Measurements from ENCODE around the gene AFDN. TPM values are rescaled to one million over a fixed set of nuclear protein-coding genes. Genes with fewer than 3 reads are reported as not detected.

The AFDN gene
- total RNA-seq, 3 donors from 2014 or later (not counting 1 experiment from before 2014, with no cell fraction given), result 6.3 to 9.3 (median 7.9) TPM

GRCh38 chr6:167797011-167797471 is 29.7 kb upstream of the AFDN start:
- DNase-seq (no peak), ATAC-seq (no peak)
- no peaks in the 10 kb centered on the region for H3K9me3 ChIP-seq (ENCODE audit: control insufficient read depth, insufficient read depth, low read length)
- H3K4me1 ChIP-seq (ENCODE audit: control insufficient read depth, insufficient read depth, low read length), result peaks cover 5% of the 10 kb centered on the region
- Mint-ChIP-seq H3K4me1 (no peaks in the 10 kb centered on the region), H3K9me3 (no peaks in the 10 kb centered on the region), H3K4me3 (peak overlapping the region; percentile 36), H3K36me3 (no peaks in the 10 kb centered on the region), H3K27me3 (ENCODE audit: low read depth in 2 of 2) (peaks cover 25 to 66% of the 10 kb centered on the region in 2 donors), H3K27ac (no peak overlapping the region)
- intact Hi-C loops (cut with micrococcal nuclease), result no loop called here
- H3K27me3 ChIP-seq (ENCODE audit: control insufficient read depth, insufficient read depth, low read length), result peaks cover 17% of the 10 kb centered on the region
- H3K27ac ChIP-seq (ENCODE audit: low read length), result no peak overlapping the region
- WGBS (ENCODE audit: insufficient coverage), result 58% methylated on average over 31 of the region's 31 CpGs
- no peak for TF ChIP-seq CTCF (IDR thresholded peaks at IDR 0.05)
- no peaks in the 10 kb centered on the region for H3K36me3 ChIP-seq (ENCODE audit: control insufficient read depth, insufficient read depth, low read length)
- H3K4me3 ChIP-seq (ENCODE audit: low read length), result no peak overlapping the region

- peaks cover 17% of the 10 kb centered on the region for H3K27me3 ChIP-seq (ENCODE audit: control insufficient read depth, insufficient read depth, low read length)
- peaks cover 5% of the 10 kb centered on the region for H3K4me1 ChIP-seq (ENCODE audit: control insufficient read depth, insufficient read depth, low read length)
- WGBS (ENCODE audit: insufficient coverage), result 64% methylated on average over 16 of the region's 20 CpGs
- H3K9me3 Mint-ChIP-seq, result no peaks in the 10 kb centered on the region
- no peak overlapping the region for H3K4me3 Mint-ChIP-seq
- no peak overlapping the region for H3K27ac Mint-ChIP-seq
- no peaks in the 10 kb centered on the region for H3K36me3 ChIP-seq (ENCODE audit: control insufficient read depth, insufficient read depth, low read length)
- H3K36me3 Mint-ChIP-seq, result no peaks in the 10 kb centered on the region
- ATAC-seq (no peak), DNase-seq (no peak)
- no peaks in the 10 kb centered on the region for H3K4me1 Mint-ChIP-seq
- intact Hi-C loops (cut with micrococcal nuclease), result no loop called here
- peaks cover 25 to 66% of the 10 kb centered on the region in 2 donors for H3K27me3 Mint-ChIP-seq (ENCODE audit: low read depth in 2 of 2)
- no peak overlapping the region for H3K4me3 ChIP-seq (ENCODE audit: low read length)
- no peak for TF ChIP-seq CTCF (IDR thresholded peaks at IDR 0.05)
- H3K27ac ChIP-seq (ENCODE audit: low read length), result no peak overlapping the region
- no peaks in the 10 kb centered on the region for H3K9me3 ChIP-seq (ENCODE audit: control insufficient read depth, insufficient read depth, low read length)
These were observed 29.0 kb upstream of the AFDN start for GRCh38 chr6:167797476-167798265.

- ATAC-seq (no peak), DNase-seq (no peak)
- Histone ChIP-seq H3K4me1 (ENCODE audit: control insufficient read depth, insufficient read depth, low read length) (peaks cover 5% of the 10 kb centered on the region), H3K36me3 (ENCODE audit: control insufficient read depth, insufficient read depth, low read length) (no peaks in the 10 kb centered on the region), H3K9me3 (ENCODE audit: control insufficient read depth, insufficient read depth, low read length) (no peaks in the 10 kb centered on the region), H3K27me3 (ENCODE audit: control insufficient read depth, insufficient read depth, low read length) (peaks cover 17% of the 10 kb centered on the region), H3K4me3 (ENCODE audit: low read length) (no peak overlapping the region), H3K27ac (ENCODE audit: low read length) (no peak overlapping the region)
- no peak overlapping the region for H3K4me3 Mint-ChIP-seq
- 84% methylated on average over 11 of the region's 12 CpGs for WGBS (ENCODE audit: insufficient coverage)
- H3K4me1 Mint-ChIP-seq, result no peaks in the 10 kb centered on the region
- H3K9me3 Mint-ChIP-seq, result no peaks in the 10 kb centered on the region
- no peak for TF ChIP-seq CTCF (IDR thresholded peaks at IDR 0.05)
- H3K27ac Mint-ChIP-seq, result no peak overlapping the region
- no peaks in the 10 kb centered on the region for H3K36me3 Mint-ChIP-seq
- intact Hi-C loops (cut with micrococcal nuclease), result no loop called here
- H3K27me3 Mint-ChIP-seq (ENCODE audit: low read depth in 2 of 2), result peaks cover 31 to 58% of the 10 kb centered on the region in 2 donors
These were observed 28.3 kb upstream of the AFDN start for GRCh38 chr6:167798453-167798852.

All from natural killer cell (primary cell).